Endothelial cell of umbilical vein (primary cell): ENCODE data around the gene CYP19A1. TPM values are rescaled to one million over a fixed set of nuclear protein-coding genes. Genes with fewer than 3 reads are reported as not detected.

ENCODE experiments used
- BruUV-seq: library from RNA; stranded (reverse); fragments of 400-500 nt; replicated peaks from 2 replicates; lab custom pipeline; 2021; lab: Mats Ljungman, UMichigan
- CTCF ChIA-PET: fragments of 300-600, 350-600 bp; sonication (Branson Sonifier 250); formaldehyde crosslinking; loops from one replicate; lab custom pipeline; 2021; ENCODE audit warnings: antibody characterized with exemption, inconsistent platforms; lab: Charles Lee
- POLR2A ChIA-PET: fragments of 300-600, 350-600 bp; sonication (Branson Sonifier 250); formaldehyde crosslinking; loops from one replicate; lab custom pipeline; 2021; ENCODE audit warnings: antibody characterized with exemption, inconsistent platforms; lab: Charles Lee
- DNase-seq: peaks from one replicate; pipeline ENCODE4 v3.0.0-alpha.2; 2011; ENCODE audit warnings: low read depth, low spot score
- FAIRE-seq: peaks from 2 replicates; lab custom pipeline; 2011; peaks lifted over from hg19 to GRCh38; lab: Jason Lieb, UNC
- H2AFZ ChIP-seq: 2 replicates; pipeline ENCODE4 v1.6.0; 2012; ENCODE audit warnings: low read depth, low read length, control low read depth, inconsistent platforms
- H3K27ac ChIP-seq: 2 replicates; pipeline ENCODE4 v1.5.1; 2011; ENCODE audit warnings: low read depth, mild to moderate bottlenecking, control low read depth, low read length, moderate library complexity; ENCODE audit not compliant: insufficient read depth
- H3K27me3 ChIP-seq, 2 experiments: 2 replicates each; pipeline versions ENCODE4 v1.6.0 to v1.6.1; 2011; ENCODE audit warnings: low read length in 2 of 2, mixed read lengths in 1 of 2; ENCODE audit not compliant: control insufficient read depth in 2 of 2, insufficient read depth in 2 of 2
- H3K36me3 ChIP-seq, 2 experiments: 2 replicates in 1 of 2; 3 replicates in 1 of 2; pipeline ENCODE4 v1.5.1; 2011; ENCODE audit warnings: low read length in 2 of 2, mild to moderate bottlenecking in 1 of 2, moderate library complexity in 1 of 2; ENCODE audit not compliant: control insufficient read depth in 2 of 2, insufficient read depth in 2 of 2; ENCODE audit errors: extremely low read depth in 1 of 2
- H3K4me1 ChIP-seq: 3 replicates; pipeline ENCODE4 v1.5.1; 2011; ENCODE audit warnings: mild to moderate bottlenecking, low read length; ENCODE audit not compliant: control insufficient read depth, insufficient read depth; ENCODE audit errors: extremely low read depth
- H3K4me2 ChIP-seq: 2 replicates; pipeline ENCODE4 v1.6.1; 2011; ENCODE audit warnings: low read length, control low read depth, mixed read lengths; ENCODE audit not compliant: insufficient read depth
- H3K4me3 ChIP-seq, 3 experiments: fragments of 200-600 bp in 1 of 3; sonication (generic), shearing (Covaris generic) in 1 of 3; replicated peaks in 1 of 3; 2 replicates each; pipeline ENCODE4 v1.5.1; 2011 to 2016; ENCODE audit warnings: control low read depth in 3 of 3, low read length in 3 of 3, mild to moderate bottlenecking in 2 of 3, inconsistent platforms in 1 of 3, low read depth in 1 of 3, moderate library complexity in 1 of 3; ENCODE audit not compliant: insufficient read depth in 1 of 3
- H3K79me2 ChIP-seq: 2 replicates; pipeline ENCODE4 v1.6.0; 2012; ENCODE audit warnings: low read length, inconsistent platforms; ENCODE audit not compliant: control insufficient read depth, insufficient read depth
- H3K9ac ChIP-seq: replicated peaks from 2 replicates; pipeline ENCODE3; 2011; ENCODE audit warnings: low read length, control low read depth; ENCODE audit not compliant: insufficient read depth; ENCODE audit errors: extremely low read depth
- H3K9me1 ChIP-seq: replicated peaks from 3 replicates; pipeline ENCODE4 v1.6.0; 2011; ENCODE audit warnings: mild to moderate bottlenecking, low read length; ENCODE audit not compliant: control insufficient read depth, insufficient read depth; ENCODE audit errors: extremely low read depth
- H3K9me3 ChIP-seq: replicated peaks from 2 replicates; pipeline ENCODE4 v1.5.1; 2012; ENCODE audit warnings: low read length, inconsistent platforms; ENCODE audit not compliant: control insufficient read depth, insufficient read depth
- H4K20me1 ChIP-seq: replicated peaks from 2 replicates; pipeline ENCODE3; 2011; ENCODE audit warnings: mild to moderate bottlenecking, low read length; ENCODE audit not compliant: control insufficient read depth, insufficient read depth; ENCODE audit errors: extremely low read depth
- EZH2 ChIP-seq: IDR thresholded peaks from 2 replicates; pipeline ENCODE4 v1.6.1; 2012; ENCODE audit warnings: borderline replicate concordance, low read depth, mild to moderate bottlenecking, moderate library complexity, low read length, inconsistent platforms; ENCODE audit not compliant: severe bottlenecking
- FOS ChIP-seq: IDR thresholded peaks from 2 replicates; pipeline ENCODE4 v1.6.1; 2011; ENCODE audit warnings: mild to moderate bottlenecking, low read length, moderate library complexity, borderline replicate concordance; ENCODE audit not compliant: insufficient read depth
- GATA2 ChIP-seq: IDR thresholded peaks from 2 replicates; pipeline ENCODE4 v1.7.0; 2011; ENCODE audit warnings: low read depth, mild to moderate bottlenecking, moderate library complexity, mixed read lengths, low read length; ENCODE audit not compliant: insufficient read length, insufficient read depth
- JUN ChIP-seq: IDR thresholded peaks from 2 replicates; pipeline ENCODE4 v1.6.1; 2011; ENCODE audit warnings: borderline replicate concordance, low read depth; ENCODE audit not compliant: insufficient read length, insufficient read depth
- MYC ChIP-seq: IDR thresholded peaks from one replicate; pipeline ENCODE4 v1.6.1; 2011; ENCODE audit warnings: mild to moderate bottlenecking, low read depth, low read length
- POLR2A ChIP-seq: IDR thresholded peaks from 2 replicates; pipeline ENCODE4 v1.6.1; 2012; ENCODE audit warnings: low read depth, mild to moderate bottlenecking, control low read depth, low read length
- POLR2AphosphoS5 ChIP-seq: IDR thresholded peaks from 2 replicates; pipeline ENCODE4 v1.6.1; 2012; ENCODE audit warnings: low read depth, mild to moderate bottlenecking, control low read depth, low read length, moderate library complexity; ENCODE audit not compliant: insufficient read depth
- dilution Hi-C: fragments of 300-500 bp; cut with MboI; formaldehyde crosslinking; loops from one replicate; pipeline ENCODE4 v1.15.0; 2019; ENCODE audit warnings: low sequenced_read_pairs; ENCODE audit not compliant: extremely low pct_ligation_motif_present
- intact Hi-C: fragments of 100-400 bp; cut with micrococcal nuclease; formaldehyde crosslinking; loops from one replicate; pipeline ENCODE4 v1.10.0; 2022
- polyA plus RNA-seq, 4 experiments: library from polyadenylated mRNA; depleted of rRNA in 3 of 4; stranded (reverse) in 3 of 4; unstranded in 1 of 4; fragments of >200 nt; gene quantifications; 2 replicates each; pipeline versions ENCODE4 v1.2.1 to v1.2.3, GENCODE V29; 2011 to 2012; ENCODE audit warnings: missing spikeins in 1 of 4
- total RNA-seq: library from RNA; stranded (reverse); gene quantifications from 2 replicates; pipeline ENCODE4 v1.2.3, GENCODE V29; 2021
- TF ChIP-seq, protein P1 (sequence below), 2 donors: IDR thresholded peaks; 1 replicate in 1 of 2; 2 replicates in 1 of 2; pipeline ENCODE4 v1.5.1; 2011; ENCODE audit warnings: low read length in 2 of 2, mild to moderate bottlenecking in 2 of 2, moderate library complexity in 2 of 2, control low read depth in 1 of 2, inconsistent platforms in 1 of 2, low read depth in 1 of 2; ENCODE audit not compliant: insufficient read depth in 1 of 2; ENCODE audit errors: extremely low read depth in 1 of 2
- TF ChIP-seq, protein P2 (sequence below): IDR thresholded peaks from 2 replicates; pipeline ENCODE4 v1.6.1; 2011; ENCODE audit not compliant: insufficient read depth, insufficient read length

CYP19A1 gene
- total and polyA plus RNA-seq, 2 donors (not counting 3 experiments of a cell fraction or from before 2014, with no cell fraction given) = not detected

DNA sequence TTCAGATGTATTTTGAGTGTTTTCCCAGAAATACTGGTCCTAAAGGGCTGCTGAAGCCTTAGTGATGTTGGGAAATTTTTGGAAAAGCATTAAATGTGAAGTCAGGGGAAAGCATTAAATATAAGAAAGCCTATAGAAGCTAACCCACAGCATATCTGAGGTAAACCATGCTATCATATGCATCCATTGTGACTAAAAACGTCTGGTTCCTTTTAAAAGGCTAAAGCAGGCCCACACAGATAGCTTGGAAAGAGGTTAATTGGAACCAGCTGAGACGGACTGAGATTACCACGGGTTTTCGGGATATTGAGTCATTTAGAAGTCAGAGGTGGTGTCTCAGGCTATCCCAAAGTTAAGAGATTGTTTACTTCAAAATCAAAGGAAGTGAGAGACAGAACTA, 78.2 kb downstream of the CYP19A1 start:
- Histone ChIP-seq H3K36me3 (no peaks in the 10 kb centered on the region), H3K4me1 (no peaks in the 10 kb centered on the region), H3K27ac (no peak overlapping the region), H3K9me1 (no peaks in the 10 kb centered on the region), H3K9ac (no peak overlapping the region), H2AFZ (no peak overlapping the region), H4K20me1 (no peaks in the 10 kb centered on the region), H3K79me2 (no peaks in the 10 kb centered on the region), H3K9me3 (no peaks in the 10 kb centered on the region), H3K4me3 (no peak overlapping the region), H3K27me3 (peaks cover 35 to 55% of the 10 kb centered on the region in 2 experiments), H3K4me2 (no peak overlapping the region)
- dilution Hi-C loops (no loop called here), intact Hi-C loops (no loop called here)
- BruUV-seq = no TSS peak
- CTCF ChIA-PET = interaction anchor here (0.8 to 2.2 kb wide), 2 partner anchors 10 to 29 kb away, joined by 3 to 5 read pairs; no protein-coding TSS in a partner anchor
- POLR2A ChIA-PET = no interaction called here
- FAIRE-seq = no peak
- DNase-seq = no peak
- TF ChIP-seq, protein P1, sequence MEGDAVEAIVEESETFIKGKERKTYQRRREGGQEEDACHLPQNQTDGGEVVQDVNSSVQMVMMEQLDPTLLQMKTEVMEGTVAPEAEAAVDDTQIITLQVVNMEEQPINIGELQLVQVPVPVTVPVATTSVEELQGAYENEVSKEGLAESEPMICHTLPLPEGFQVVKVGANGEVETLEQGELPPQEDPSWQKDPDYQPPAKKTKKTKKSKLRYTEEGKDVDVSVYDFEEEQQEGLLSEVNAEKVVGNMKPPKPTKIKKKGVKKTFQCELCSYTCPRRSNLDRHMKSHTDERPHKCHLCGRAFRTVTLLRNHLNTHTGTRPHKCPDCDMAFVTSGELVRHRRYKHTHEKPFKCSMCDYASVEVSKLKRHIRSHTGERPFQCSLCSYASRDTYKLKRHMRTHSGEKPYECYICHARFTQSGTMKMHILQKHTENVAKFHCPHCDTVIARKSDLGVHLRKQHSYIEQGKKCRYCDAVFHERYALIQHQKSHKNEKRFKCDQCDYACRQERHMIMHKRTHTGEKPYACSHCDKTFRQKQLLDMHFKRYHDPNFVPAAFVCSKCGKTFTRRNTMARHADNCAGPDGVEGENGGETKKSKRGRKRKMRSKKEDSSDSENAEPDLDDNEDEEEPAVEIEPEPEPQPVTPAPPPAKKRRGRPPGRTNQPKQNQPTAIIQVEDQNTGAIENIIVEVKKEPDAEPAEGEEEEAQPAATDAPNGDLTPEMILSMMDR (IDR thresholded peaks at IDR 0.05; ENCODE audit: extremely low read depth in 1 of 2, insufficient read depth in 1 of 2, low read depth in 1 of 2, low read length in 2 of 2) = no peak
- no peak for TF ChIP-seq POLR2A
- TF ChIP-seq JUN = no peak
- TF ChIP-seq POLR2AphosphoS5 = no peak
- TF ChIP-seq MYC = no peak
- TF ChIP-seq FOS = no peak
- TF ChIP-seq, protein P2, sequence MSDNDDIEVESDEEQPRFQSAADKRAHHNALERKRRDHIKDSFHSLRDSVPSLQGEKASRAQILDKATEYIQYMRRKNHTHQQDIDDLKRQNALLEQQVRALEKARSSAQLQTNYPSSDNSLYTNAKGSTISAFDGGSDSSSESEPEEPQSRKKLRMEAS = no peak
- TF ChIP-seq GATA2 = no peak
- no peak for TF ChIP-seq EZH2
